OCI-LY3 (cell line): ENCODE data around the gene OR7A17.

Source experiments
- H2AFZ ChIP-seq: fragments of 200-600, 300-600 bp; shearing (Covaris generic); 2 replicates; pipeline ENCODE4 v1.6.0; 2014; ENCODE audit warnings: antibody characterized with exemption, low read depth, low read length
- H3K27ac ChIP-seq: fragments of 200-600, 300-600 bp; sonication (generic); 2 replicates; pipeline ENCODE4 v1.5.1; 2014; ENCODE audit warnings: mild to moderate bottlenecking, low read length, moderate library complexity, mixed read lengths
- H3K27me3 ChIP-seq: fragments of 200-600, 300-600 bp; sonication (generic); 2 replicates; pipeline ENCODE4 v1.6.1; 2014; ENCODE audit warnings: low read depth, low read length, mixed read lengths
- H3K36me3 ChIP-seq: fragments of 200-600, 300-600 bp; sonication (generic); replicated peaks from 2 replicates; pipeline ENCODE3; 2014; ENCODE audit warnings: low read depth, low read length, mixed read lengths
- H3K4me1 ChIP-seq: fragments of 300-600, 200-600 bp; sonication (generic); 2 replicates; pipeline ENCODE4 v1.6.1; 2014; ENCODE audit warnings: low read length, mixed read lengths
- H3K4me2 ChIP-seq: fragments of 200-600, 300-600 bp; sonication (generic); 2 replicates; pipeline ENCODE4 v1.6.1; 2014; ENCODE audit warnings: low read length, mixed read lengths
- H3K4me3 ChIP-seq: fragments of 300-600, 200-600 bp; sonication (generic); 2 replicates; pipeline ENCODE4 v1.5.1; 2014; ENCODE audit warnings: antibody characterized with exemption, mild to moderate bottlenecking, low read length, moderate library complexity
- H3K79me2 ChIP-seq: fragments of 300-600, 200-600 bp; shearing (Covaris generic); 2 replicates; pipeline ENCODE4 v1.6.1; 2014; ENCODE audit warnings: mild to moderate bottlenecking, low read length, mixed read lengths
- H3K9ac ChIP-seq: fragments of 300-600, 200-600 bp; shearing (Covaris generic); 2 replicates; pipeline ENCODE4 v1.6.0; 2014; ENCODE audit warnings: mild to moderate bottlenecking, low read length, moderate library complexity
- H3K9me3 ChIP-seq: fragments of 200-600, 300-600 bp; shearing (Covaris generic); 2 replicates; pipeline ENCODE4 v1.6.1; 2014; ENCODE audit warnings: low read length, mixed read lengths; ENCODE audit not compliant: insufficient read depth
- H4K20me1 ChIP-seq: fragments of 200-600, 300-600 bp; sonication (generic); 2 replicates; pipeline ENCODE4 v1.6.1; 2016; ENCODE audit warnings: low read length, mixed read lengths; ENCODE audit not compliant: insufficient read depth
- CTCF ChIP-seq: fragments of 200-600, 300-600 bp; sonication (generic); IDR thresholded peaks from 2 replicates; pipeline ENCODE4 v1.5.1; 2014; ENCODE audit warnings: antibody characterized with exemption, low read length, low read depth
- EZH2phosphoT487 ChIP-seq: fragments of 200-600 bp; shearing (Covaris generic); IDR thresholded peaks from 2 replicates; pipeline ENCODE4 v1.6.1; 2018; ENCODE audit warnings: antibody characterized with exemption, mixed run types, low read depth

Gene OR7A17

GRCh38 chr19:14906711-14907110 lies 20.8 kb upstream of the OR7A17 start:
- Histone ChIP-seq H3K4me3 (no peak overlapping the region), H2AFZ (no peak overlapping the region), H3K9me3 (no peaks in the 10 kb centered on the region), H3K79me2 (no peaks in the 10 kb centered on the region), H3K4me1 (no peaks in the 10 kb centered on the region), H3K27me3 (peaks cover 28% of the 10 kb centered on the region; the same call in 1 of the 2 replicates), H4K20me1 (no peaks in the 10 kb centered on the region), H3K36me3 (no peaks in the 10 kb centered on the region), H3K27ac (no peak overlapping the region), H3K9ac (no peak overlapping the region), H3K4me2 (no peak overlapping the region)
- no peak for TF ChIP-seq EZH2phosphoT487
- no peak for TF ChIP-seq CTCF

- peaks cover 52% of the 10 kb centered on the region for H3K27me3 ChIP-seq
- no peaks in the 10 kb centered on the region for H3K79me2 ChIP-seq
- H3K4me2 ChIP-seq = no peak overlapping the region
- no peak overlapping the region for H3K4me3 ChIP-seq
- H3K27ac ChIP-seq = no peak overlapping the region
- H3K4me1 ChIP-seq = no peaks in the 10 kb centered on the region
- H4K20me1 ChIP-seq = no peaks in the 10 kb centered on the region
- no peaks in the 10 kb centered on the region for H3K36me3 ChIP-seq
- TF ChIP-seq CTCF = no peak
- no peak for TF ChIP-seq EZH2phosphoT487
- H3K9ac ChIP-seq = no peak overlapping the region
- H3K9me3 ChIP-seq = no peaks in the 10 kb centered on the region
- H2AFZ ChIP-seq = no peak overlapping the region
Observed at GRCh38 chr19:14901675-14902260, 15.8 kb upstream of the OR7A17 start.

GRCh38 chr19:14890643-14891379 lies 4.9 kb upstream of the OR7A17 start:
- Histone ChIP-seq H3K4me1 (peaks cover 4% of the 10 kb centered on the region), H3K79me2 (no peaks in the 10 kb centered on the region), H3K9ac (no peak overlapping the region), H2AFZ (no peak overlapping the region), H3K27me3 (peaks cover 25% of the 10 kb centered on the region), H3K36me3 (no peaks in the 10 kb centered on the region), H3K9me3 (0 out of 2 replicates have a peak, but pooled peaks cover 2% of the 10 kb centered on the region), H3K27ac (no peak overlapping the region), H4K20me1 (no peaks in the 10 kb centered on the region), H3K4me2 (no peak overlapping the region), H3K4me3 (no peak overlapping the region)
- no peak for TF ChIP-seq EZH2phosphoT487
- TF ChIP-seq CTCF = no peak

- Histone ChIP-seq H3K4me3 (no peak overlapping the region), H3K9me3 (0 out of 2 replicates have a peak, but pooled peaks cover 2% of the 10 kb centered on the region), H4K20me1 (no peaks in the 10 kb centered on the region), H3K9ac (no peak overlapping the region), H2AFZ (no peak overlapping the region), H3K4me1 (peaks cover 4% of the 10 kb centered on the region), H3K27me3 (peaks cover 19% of the 10 kb centered on the region), H3K4me2 (no peak overlapping the region), H3K27ac (no peak overlapping the region), H3K79me2 (no peaks in the 10 kb centered on the region), H3K36me3 (no peaks in the 10 kb centered on the region)
- TF ChIP-seq CTCF (no peak), EZH2phosphoT487 (no peak)
Observed at GRCh38 chr19:14889994-14890642, 4.2 kb upstream of the OR7A17 start.
